Measurements from ENCODE around the gene WEE1.

Gene WEE1

GRCh38 chr11:9625728-9626127, 52.3 kb downstream of the WEE1 start:
- no peak for FAIRE-seq

- FAIRE-seq, result no peak
Measured at GRCh38 chr11:9626496-9627394, 53.3 kb downstream of the WEE1 start.

- no peak for FAIRE-seq
Measured at GRCh38 chr11:9629064-9629463, 55.6 kb downstream of the WEE1 start.

GRCh38 chr11:9633679-9634078, 60.2 kb downstream of the WEE1 start:
- no peak for FAIRE-seq

- no peak for FAIRE-seq
Measured at GRCh38 chr11:9636691-9637090, 63.2 kb downstream of the WEE1 start.

- no peak for FAIRE-seq
Measured at GRCh38 chr11:9639099-9639498, 65.6 kb downstream of the WEE1 start.
